ENCODE measurements around the gene TRIM67. TPM values are rescaled to one million over a fixed set of nuclear protein-coding genes. Genes with fewer than 3 reads are reported as not detected.

Gene TRIM67
- total and polyA plus RNA-seq, 4 donors: under 0.01 to 0.09 TPM; not detected in 2

DNA sequence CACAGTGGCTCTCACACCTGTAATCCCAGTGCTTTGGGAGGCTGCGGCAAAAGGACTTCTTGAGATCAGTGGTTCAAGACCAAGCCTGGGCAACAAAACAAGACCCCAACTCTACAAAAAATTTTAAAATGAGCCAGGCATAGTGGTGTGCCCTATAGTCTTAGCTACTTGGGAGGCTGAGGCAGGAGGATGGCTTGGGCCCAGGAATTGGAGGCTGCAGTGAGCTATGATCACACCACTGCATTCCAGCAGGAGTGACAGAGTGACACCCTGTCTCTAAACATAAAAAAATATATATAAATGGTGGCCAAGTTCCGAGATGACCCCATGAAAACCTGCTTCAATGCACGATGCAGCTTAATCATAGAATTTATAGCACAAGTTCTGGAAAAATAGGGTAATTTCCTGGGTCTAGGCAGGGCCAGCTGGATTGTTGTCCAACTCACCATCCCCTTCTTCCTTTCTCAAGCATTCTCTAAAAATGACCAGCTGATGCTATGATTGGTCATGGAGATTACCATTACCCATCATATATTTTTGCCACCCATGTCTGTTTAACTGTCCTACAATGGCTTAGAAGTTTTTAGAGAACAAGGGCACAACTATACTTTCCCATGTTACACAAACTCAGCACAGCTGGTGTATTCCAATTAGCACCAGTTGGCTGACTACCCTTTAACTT is 73.8 kb downstream of the TRIM67 start:
- 92 to 95% methylated on average over 3 of the region's 3 CpGs for WGBS, 2 donors
- TF ChIP-seq, protein P1, sequence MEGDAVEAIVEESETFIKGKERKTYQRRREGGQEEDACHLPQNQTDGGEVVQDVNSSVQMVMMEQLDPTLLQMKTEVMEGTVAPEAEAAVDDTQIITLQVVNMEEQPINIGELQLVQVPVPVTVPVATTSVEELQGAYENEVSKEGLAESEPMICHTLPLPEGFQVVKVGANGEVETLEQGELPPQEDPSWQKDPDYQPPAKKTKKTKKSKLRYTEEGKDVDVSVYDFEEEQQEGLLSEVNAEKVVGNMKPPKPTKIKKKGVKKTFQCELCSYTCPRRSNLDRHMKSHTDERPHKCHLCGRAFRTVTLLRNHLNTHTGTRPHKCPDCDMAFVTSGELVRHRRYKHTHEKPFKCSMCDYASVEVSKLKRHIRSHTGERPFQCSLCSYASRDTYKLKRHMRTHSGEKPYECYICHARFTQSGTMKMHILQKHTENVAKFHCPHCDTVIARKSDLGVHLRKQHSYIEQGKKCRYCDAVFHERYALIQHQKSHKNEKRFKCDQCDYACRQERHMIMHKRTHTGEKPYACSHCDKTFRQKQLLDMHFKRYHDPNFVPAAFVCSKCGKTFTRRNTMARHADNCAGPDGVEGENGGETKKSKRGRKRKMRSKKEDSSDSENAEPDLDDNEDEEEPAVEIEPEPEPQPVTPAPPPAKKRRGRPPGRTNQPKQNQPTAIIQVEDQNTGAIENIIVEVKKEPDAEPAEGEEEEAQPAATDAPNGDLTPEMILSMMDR (IDR thresholded peaks at IDR 0.05; ENCODE audit: control extremely low read depth, extremely low read depth): no peak
- H3K27ac ChIP-seq (ENCODE audit: low read depth in 1 of 2, low read length in 1 of 2): no peak overlapping the region
- H3K36me3 ChIP-seq (ENCODE audit: control insufficient read depth in 4 of 4, insufficient read depth in 4 of 4, low read length in 4 of 4): peaks cover 5 to 12% (median 10%) of the 10 kb centered on the region in 4 donors
- DNase-seq (no peak), ATAC-seq (ENCODE audit: insufficient read depth, low FRiP score) (no peak)
- H3K9ac ChIP-seq (ENCODE audit: insufficient read depth in 1 of 2, low read length in 2 of 2): no peak overlapping the region
- no peaks in the 10 kb centered on the region for H3K9me3 ChIP-seq (ENCODE audit: control insufficient read depth in 4 of 4, insufficient read depth in 3 of 4, low read length in 3 of 4)
- H3K4me3 ChIP-seq: no peak overlapping the region
- no peaks in the 10 kb centered on the region for H3K27me3 ChIP-seq (ENCODE audit: control insufficient read depth in 3 of 3, insufficient read depth in 3 of 3, low read length in 2 of 3)
- H3K4me1 ChIP-seq (ENCODE audit: control insufficient read depth in 5 of 5, insufficient read depth in 5 of 5, low read length in 5 of 5): peaks cover 0 to 6% (median 3%) of the 10 kb centered on the region in 5 donors

DNA sequence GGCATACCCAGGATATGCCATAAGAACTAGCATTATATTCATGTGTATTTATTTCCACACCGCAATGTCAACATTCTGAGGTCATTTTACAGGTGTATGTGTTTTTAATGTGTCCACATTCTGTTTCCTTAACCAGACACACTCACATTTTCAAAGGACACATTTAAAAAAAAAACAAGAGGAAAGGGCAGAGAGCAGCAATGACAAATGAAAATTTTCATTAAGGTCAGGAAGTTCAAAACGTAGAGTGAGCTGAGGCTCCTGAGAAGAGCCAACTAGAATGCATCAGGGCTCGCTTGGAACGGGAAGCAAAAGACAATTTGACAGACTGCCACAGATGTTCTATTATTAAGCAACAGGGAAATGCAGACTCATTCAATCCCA is 74.3 kb downstream of the TRIM67 start:
- Histone ChIP-seq H3K4me3 (no peak overlapping the region), H3K4me1 (ENCODE audit: control insufficient read depth in 5 of 5, insufficient read depth in 5 of 5, low read length in 5 of 5) (peaks cover 0 to 6% (median 3%) of the 10 kb centered on the region in 5 donors), H3K36me3 (ENCODE audit: control insufficient read depth in 4 of 4, insufficient read depth in 4 of 4, low read length in 4 of 4) (peaks cover 4 to 11% (median 8%) of the 10 kb centered on the region in 4 donors), H3K9me3 (ENCODE audit: control insufficient read depth in 4 of 4, insufficient read depth in 3 of 4, low read length in 3 of 4) (no peaks in the 10 kb centered on the region), H3K27ac (ENCODE audit: low read depth in 1 of 2, low read length in 1 of 2) (no peak overlapping the region), H3K9ac (ENCODE audit: insufficient read depth in 1 of 2, low read length in 2 of 2) (no peak overlapping the region), H3K27me3 (ENCODE audit: control insufficient read depth in 3 of 3, insufficient read depth in 3 of 3, low read length in 2 of 3) (no peaks in the 10 kb centered on the region)
- DNase-seq (no peak), ATAC-seq (ENCODE audit: insufficient read depth, low FRiP score) (no peak)
- 45 to 74% methylated on average over 4 of the region's 4 CpGs for WGBS, 2 donors
- TF ChIP-seq, protein P1 (IDR thresholded peaks at IDR 0.05; ENCODE audit: control extremely low read depth, extremely low read depth): no peak

DNA sequence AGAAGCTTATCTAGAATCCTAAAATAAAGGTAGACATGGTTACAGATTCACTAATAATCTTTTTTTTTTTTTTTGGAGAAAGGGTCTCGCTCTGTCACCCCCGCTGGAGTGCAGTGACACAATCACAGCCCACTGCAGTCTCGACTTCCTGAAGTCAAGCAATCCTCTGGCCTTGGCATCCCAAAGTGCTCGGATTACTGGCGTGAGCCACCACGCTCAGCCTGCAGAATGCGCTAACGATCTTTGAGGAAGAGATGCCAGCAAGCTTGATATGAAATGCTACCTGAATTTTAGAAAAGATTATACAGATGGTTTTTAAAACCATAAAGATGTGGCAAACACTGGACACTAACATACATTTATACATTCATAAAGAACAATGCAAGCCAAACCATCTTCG is 75.1 kb downstream of the TRIM67 start:
- no peak for ATAC-seq (ENCODE audit: insufficient read depth, low FRiP score)

More for the DNA sequence above, 75.1 kb downstream of the TRIM67 start:
- no peak overlapping the region for H3K27ac ChIP-seq (ENCODE audit: low read depth in 1 of 2, low read length in 1 of 2)
- TF ChIP-seq, protein P1 (IDR thresholded peaks at IDR 0.05; ENCODE audit: control extremely low read depth, extremely low read depth): no peak
- H3K4me1 ChIP-seq (ENCODE audit: control insufficient read depth in 5 of 5, insufficient read depth in 5 of 5, low read length in 5 of 5): peaks cover 2 to 8% (median 2%) of the 10 kb centered on the region in 5 donors
- no peaks in the 10 kb centered on the region for H3K9me3 ChIP-seq (ENCODE audit: control insufficient read depth in 4 of 4, insufficient read depth in 3 of 4, low read length in 3 of 4)
- peaks cover 6 to 11% (median 8%) of the 10 kb centered on the region in 4 donors for H3K36me3 ChIP-seq (ENCODE audit: control insufficient read depth in 4 of 4, insufficient read depth in 4 of 4, low read length in 4 of 4)
- DNase-seq: no peak
- H3K9ac ChIP-seq (ENCODE audit: insufficient read depth in 1 of 2, low read length in 2 of 2): no peak overlapping the region
- no peak overlapping the region for H3K4me3 ChIP-seq
- WGBS, 2 donors: 91 to 94% methylated on average over 9 of the region's 9 CpGs
- H3K27me3 ChIP-seq (ENCODE audit: control insufficient read depth in 3 of 3, insufficient read depth in 3 of 3, low read length in 2 of 3): no peaks in the 10 kb centered on the region

All from lung (tissue), 12 donors.